Esophagus squamous epithelium (tissue), 5 donors: Measurements from ENCODE around the gene KRT15. TPM values are rescaled to one million over a fixed set of nuclear protein-coding genes. Genes with fewer than 3 reads are reported as not detected.

Experiments
- DNase-seq: peaks from one replicate; lab custom pipeline; 2025; lab: John Stamatoyannopoulos, UW
- H3K27ac ChIP-seq, 4 donors: fragments of 200-600 bp; sonication (generic); one replicate each; pipeline ENCODE4 v1.5.1; 2016 to 2019; ENCODE audit warnings: mild to moderate bottlenecking in 1 of 4
- H3K27me3 ChIP-seq, 4 donors: fragments of 200-600 bp; sonication (generic); 1 replicate in 3 of 4; 2 replicates in 1 of 4; pipeline versions ENCODE4 v1.5.1 to v1.6.0; 2017 to 2021; ENCODE audit warnings: antibody characterized with exemption in 1 of 4
- H3K36me3 ChIP-seq, 3 donors: fragments of 200-600 bp; sonication (generic); one replicate each; pipeline ENCODE4 v1.5.1; 2016 to 2019
- H3K4me1 ChIP-seq, 3 donors: fragments of 200-600 bp; sonication (generic); one replicate each; pipeline ENCODE4 v1.5.1; 2017 to 2019
- H3K4me3 ChIP-seq, 4 donors: fragments of 200-600 bp; sonication (generic); 1 replicate in 3 of 4; 2 replicates in 1 of 4; pipeline ENCODE4 v1.5.1; 2016 to 2019; ENCODE audit warnings: mild to moderate bottlenecking in 2 of 4, moderate library complexity in 1 of 4
- H3K9me3 ChIP-seq, 3 donors: fragments of 200-600 bp; sonication (generic); one replicate each; pipeline ENCODE4 v1.5.1; 2016 to 2019
- POLR2A ChIP-seq, 4 donors: fragments of 450-650 bp; IDR thresholded peaks; one replicate each; pipeline ENCODE4 v1.6.1; 2017; ENCODE audit warnings: antibody characterized with exemption in 4 of 4, mild to moderate bottlenecking in 4 of 4, moderate library complexity in 3 of 4
- WGBS, 2 donors: methylation state at CpG; one replicate each; pipeline ENCODE4 v1.1.5; 2018; 5-methylcytosine and 5-hydroxymethylcytosine counted together
- intact Hi-C: fragments of 100-400 bp; cut with DNase I; formaldehyde crosslinking; loops from one replicate; pipeline ENCODE4 v1.15.0; 2022
- small RNA-seq, 4 donors: library from RNA; depleted of rRNA; stranded (forward); fragments of <200 nt; gene quantifications; one replicate each; pipeline ENCODE3, GENCODE V24; 2016
- total RNA-seq, 4 donors: library from RNA; depleted of rRNA; stranded (reverse); fragments of >200 nt; gene quantifications; one replicate each; pipeline ENCODE4 v1.1.0, GENCODE V29; 2016
- TF ChIP-seq, protein P1 (sequence below), 6 experiments: fragments of 450-650 bp in 4 of 6; fragments of 200-600 bp in 2 of 6; sonication (generic) in 2 of 6; IDR thresholded peaks; one replicate each; pipeline ENCODE4 v1.5.1; 2016 to 2019; ENCODE audit warnings: antibody characterized with exemption in 6 of 6, mild to moderate bottlenecking in 4 of 6, moderate library complexity in 4 of 6
- donor health status: DM: yes; HTN: yes; CAD: no.

KRT15 gene
- total RNA-seq, 4 donors from 2014 or later: 743 to 2,833 (median 2,484) TPM

DNA sequence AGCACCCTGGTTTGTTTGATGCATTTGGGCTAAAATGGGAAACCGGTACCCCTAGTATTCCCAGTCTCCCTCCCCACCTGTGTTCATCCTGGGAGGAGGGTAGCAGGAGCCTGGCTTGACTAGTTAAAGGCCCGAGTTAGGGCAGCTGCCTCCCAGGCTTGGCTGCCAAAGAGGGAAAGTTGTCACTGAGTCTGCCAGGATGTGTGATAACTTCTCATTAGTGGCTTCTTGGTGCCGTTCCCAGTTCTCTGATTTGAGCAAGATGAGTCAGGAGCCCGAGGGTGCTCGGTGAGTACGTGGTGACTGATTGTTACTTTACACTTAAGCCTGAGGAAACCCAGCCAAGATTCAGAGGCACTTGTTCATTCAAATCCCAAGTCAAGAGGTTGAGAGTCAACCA is 54.0 kb downstream of the KRT15 start:
- Histone ChIP-seq H3K4me3 (no peak overlapping the region), H3K27ac (peak overlapping the region in 3 of 4 donors; percentile 17 to 71 (median 64)), H3K36me3 (no peaks in the 10 kb centered on the region), H3K9me3 (no peaks in the 10 kb centered on the region), H3K4me1 (peaks cover 13 to 67% (median 29%) of the 10 kb centered on the region in 3 donors), H3K27me3 (no peaks in the 10 kb centered on the region)
- no peak for DNase-seq
- TF ChIP-seq POLR2A (IDR thresholded peaks at IDR 0.05): no peak
- TF ChIP-seq, protein P1, sequence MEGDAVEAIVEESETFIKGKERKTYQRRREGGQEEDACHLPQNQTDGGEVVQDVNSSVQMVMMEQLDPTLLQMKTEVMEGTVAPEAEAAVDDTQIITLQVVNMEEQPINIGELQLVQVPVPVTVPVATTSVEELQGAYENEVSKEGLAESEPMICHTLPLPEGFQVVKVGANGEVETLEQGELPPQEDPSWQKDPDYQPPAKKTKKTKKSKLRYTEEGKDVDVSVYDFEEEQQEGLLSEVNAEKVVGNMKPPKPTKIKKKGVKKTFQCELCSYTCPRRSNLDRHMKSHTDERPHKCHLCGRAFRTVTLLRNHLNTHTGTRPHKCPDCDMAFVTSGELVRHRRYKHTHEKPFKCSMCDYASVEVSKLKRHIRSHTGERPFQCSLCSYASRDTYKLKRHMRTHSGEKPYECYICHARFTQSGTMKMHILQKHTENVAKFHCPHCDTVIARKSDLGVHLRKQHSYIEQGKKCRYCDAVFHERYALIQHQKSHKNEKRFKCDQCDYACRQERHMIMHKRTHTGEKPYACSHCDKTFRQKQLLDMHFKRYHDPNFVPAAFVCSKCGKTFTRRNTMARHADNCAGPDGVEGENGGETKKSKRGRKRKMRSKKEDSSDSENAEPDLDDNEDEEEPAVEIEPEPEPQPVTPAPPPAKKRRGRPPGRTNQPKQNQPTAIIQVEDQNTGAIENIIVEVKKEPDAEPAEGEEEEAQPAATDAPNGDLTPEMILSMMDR (IDR thresholded peaks at IDR 0.05): no peak
- intact Hi-C loops: no loop called here
- 11 to 56% methylated on average over 2 to 3 of the region's 6 CpGs for WGBS, 2 donors

- Histone ChIP-seq H3K4me3 (no peak overlapping the region), H3K27me3 (no peaks in the 10 kb centered on the region), H3K4me1 (peaks cover 15 to 72% (median 29%) of the 10 kb centered on the region in 3 donors), H3K9me3 (no peaks in the 10 kb centered on the region), H3K27ac (peak overlapping the region in 3 of 4 donors; percentile 17 to 64 (median 60)), H3K36me3 (no peaks in the 10 kb centered on the region)
- intact Hi-C loops: no loop called here
- no peak for TF ChIP-seq POLR2A (IDR thresholded peaks at IDR 0.05)
- TF ChIP-seq, protein P1 (IDR thresholded peaks at IDR 0.05): no peak
- WGBS, 2 donors: 83% methylated on average over 9 of the region's 11 CpGs; no CpG with 5 or more reads in 1 of the 2 donors
- no peak for DNase-seq
Observed at GRCh38 chr17:41464173-41464572, 54.5 kb downstream of the KRT15 start.

DNA sequence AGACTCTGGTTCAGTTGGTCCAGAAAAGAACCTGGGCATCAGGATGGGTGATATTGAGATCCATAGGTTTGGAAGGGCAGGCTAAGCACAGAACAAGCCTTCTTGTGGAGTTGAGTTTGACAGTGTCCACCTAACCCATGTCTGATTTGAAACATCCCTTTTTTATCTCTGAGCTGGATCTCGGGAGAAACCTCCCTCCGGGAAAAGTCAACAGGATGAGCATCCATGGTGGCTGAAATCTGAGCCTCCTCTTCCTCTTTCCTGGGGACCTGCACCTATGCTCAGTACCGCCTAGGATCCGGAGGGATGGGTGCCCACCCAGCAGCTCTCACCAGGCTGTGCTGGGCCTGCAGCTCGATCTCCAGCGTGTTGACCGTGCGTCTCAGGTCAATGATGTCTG is 54.9 kb downstream of the KRT15 start:
- H3K9me3 ChIP-seq: no peaks in the 10 kb centered on the region
- no peak for TF ChIP-seq POLR2A (IDR thresholded peaks at IDR 0.05)
- TF ChIP-seq, protein P1 (IDR thresholded peaks at IDR 0.05): no peak

More for the DNA sequence above, 54.9 kb downstream of the KRT15 start:
- Histone ChIP-seq H3K36me3 (no peaks in the 10 kb centered on the region), H3K27me3 (no peaks in the 10 kb centered on the region), H3K4me3 (no peak overlapping the region), H3K27ac (peak overlapping the region in 2 of 4 donors; percentile 60 to 64), H3K4me1 (peaks cover 15 to 76% (median 29%) of the 10 kb centered on the region in 3 donors)
- DNase-seq: no peak
- intact Hi-C loops: no loop called here
- 90 to 98% methylated on average over 4 to 5 of the region's 8 CpGs for WGBS, 2 donors

Small RNAs within 50 kb of the gene (small RNA-seq; reads per million reads assigned to genes)
- 0 to 0.14 (median 0) reads per million in 4 donors for gene RNU2-32P

Other genes starting within 250 kb of the KRT15 start
- gene KRTAP9-7, start 243.2 kb downstream of the KRT15 start, total RNA-seq: not detected
- not detected for gene KRTAP29-1, start 216.0 kb downstream of the KRT15 start, total RNA-seq
- gene KRTAP16-1, start 209.6 kb downstream of the KRT15 start, total RNA-seq: not detected
- not detected for gene KRTAP17-1, start 203.2 kb downstream of the KRT15 start, total RNA-seq
- gene KRT33A, start 168.1 kb downstream of the KRT15 start, total RNA-seq: 1 to 10 TPM in 2 of 4 donors, under 1 TPM in 1, not detected in 1; 0.21 to 2.7 (median 1.9) TPM
- under 1 TPM in 2 of 4 donors, not detected in 2; 0.32 to 0.57 TPM for gene KRT33B, start 149.1 kb downstream of the KRT15 start, total RNA-seq
- gene KRT34, start 136.6 kb downstream of the KRT15 start, total RNA-seq: 1 to 10 TPM in 1 of 4 donors, under 1 TPM in 3; 0.40 to 1.1 (median 0.64) TPM
- gene KRT31, start 121.3 kb downstream of the KRT15 start, total RNA-seq: 1 to 10 TPM in 2 of 4 donors, under 1 TPM in 1, not detected in 1; 0.79 to 2.5 (median 1.5) TPM
- gene KRT37, start 94.3 kb downstream of the KRT15 start, total RNA-seq: not detected
- under 1 TPM in 1 of 4 donors, not detected in 3; 0.18 TPM for gene KRT38, start 77.9 kb downstream of the KRT15 start, total RNA-seq
- gene KRT32, start 51.5 kb downstream of the KRT15 start, total RNA-seq: 10 to 100 TPM in 1 of 4 donors, 1 to 10 TPM in 2, under 1 TPM in 1; 0.61 to 12.8 (median 4.6) TPM
- gene KRT35, start 37.7 kb downstream of the KRT15 start, total RNA-seq: not detected
- under 1 TPM in 1 of 4 donors, not detected in 3; 0.38 TPM for gene KRT36, start 29.0 kb downstream of the KRT15 start, total RNA-seq
- gene KRT13, start 13.3 kb downstream of the KRT15 start, total RNA-seq: over 10,000 TPM; 27,182 to 79,363 (median 33,601) TPM
- 1,000 to 10,000 TPM in 2 of 4 donors, 100 to 1,000 TPM in 2; 589 to 1,442 (median 1,001) TPM for gene KRT19, start 9.4 kb upstream of the KRT15 start, total RNA-seq
- gene KRT9, start 53.2 kb upstream of the KRT15 start, total RNA-seq: under 1 TPM in 2 of 4 donors, not detected in 2; 0.19 to 0.61 TPM
- 1,000 to 10,000 TPM in 2 of 4 donors, 100 to 1,000 TPM in 2; 115 to 7,717 (median 1,579) TPM for gene KRT14, start 68.0 kb upstream of the KRT15 start, total RNA-seq
- 1,000 to 10,000 TPM in 2 of 4 donors, 100 to 1,000 TPM in 2; 156 to 6,712 (median 1,275) TPM for gene KRT16, start 93.9 kb upstream of the KRT15 start, total RNA-seq
- gene KRT17, start 105.7 kb upstream of the KRT15 start, total RNA-seq: 1,000 to 10,000 TPM in 1 of 4 donors, 10 to 100 TPM in 3; 45.8 to 2,552 (median 75.7) TPM
- 100 to 1,000 TPM in 3 of 4 donors, 10 to 100 TPM in 1; 96.5 to 311 (median 223) TPM for gene EIF1, start 170.0 kb upstream of the KRT15 start, total RNA-seq
- gene GAST, start 193.4 kb upstream of the KRT15 start, total RNA-seq: not detected
- gene HAP1, start 215.8 kb upstream of the KRT15 start, total RNA-seq: under 1 TPM; 0.34 to 0.94 (median 0.53) TPM